DOHH2 (cell line): ENCODE measurements around the gene BICDL1.

ENCODE experiments used
- H3F3A ChIP-seq: fragments of 200-600 bp; sonication (generic), shearing (Covaris generic); 2 replicates; pipeline ENCODE4 v1.6.0; 2016; ENCODE audit warnings: antibody characterized with exemption, mild to moderate bottlenecking; ENCODE audit not compliant: control insufficient read depth, insufficient read depth
- H3K27ac ChIP-seq: fragments of 200-600 bp; sonication (generic); 2 replicates; pipeline ENCODE4 v1.5.1; 2014; ENCODE audit warnings: low read depth, mild to moderate bottlenecking, low read length, moderate library complexity
- H3K27me3 ChIP-seq: fragments of 200-600 bp; sonication (generic); 2 replicates; pipeline ENCODE4 v1.6.1; 2014; ENCODE audit warnings: mild to moderate bottlenecking, low read length, mixed read lengths; ENCODE audit not compliant: control insufficient read depth
- H3K36me3 ChIP-seq: fragments of 200-600 bp; sonication (generic); 2 replicates; pipeline ENCODE4 v1.6.1; 2014; ENCODE audit warnings: mild to moderate bottlenecking, low read length, moderate library complexity, mixed read lengths; ENCODE audit not compliant: control insufficient read depth
- H3K4me1 ChIP-seq: fragments of 200-600 bp; sonication (generic); 2 replicates; pipeline ENCODE4 v1.6.1; 2014; ENCODE audit warnings: mild to moderate bottlenecking, low read length, mixed read lengths; ENCODE audit not compliant: control insufficient read depth
- H3K4me2 ChIP-seq: fragments of 200-600 bp; sonication (generic); 2 replicates; pipeline ENCODE4 v1.6.0; 2014; ENCODE audit warnings: mild to moderate bottlenecking, low read length, moderate library complexity
- H3K4me3 ChIP-seq: fragments of 200-600 bp; sonication (generic); 2 replicates; pipeline ENCODE4 v1.5.1; 2014; ENCODE audit warnings: mild to moderate bottlenecking, low read length, mixed read lengths
- H3K79me2 ChIP-seq: fragments of 200-600 bp; sonication (generic); 2 replicates; pipeline ENCODE4 v1.6.1; 2014; ENCODE audit warnings: mild to moderate bottlenecking, low read length, mixed read lengths; ENCODE audit not compliant: control insufficient read depth
- H3K9me2 ChIP-seq: fragments of 200-600 bp; sonication (generic); replicated peaks from 2 replicates; pipeline ENCODE4 v1.6.1; 2014; ENCODE audit warnings: mild to moderate bottlenecking, low read length, mixed read lengths; ENCODE audit not compliant: control insufficient read depth
- H3K9me3 ChIP-seq: fragments of 200-600 bp; sonication (generic); 2 replicates; pipeline ENCODE4 v1.6.1; 2014; ENCODE audit warnings: antibody characterized with exemption, low read length, mixed read lengths; ENCODE audit not compliant: control insufficient read depth, insufficient read depth
- H4K20me1 ChIP-seq: fragments of 200-600 bp; sonication (generic); 2 replicates; pipeline ENCODE4 v1.6.0; 2014; ENCODE audit warnings: low read depth, mild to moderate bottlenecking, antibody characterized with exemption, low read length, moderate library complexity; ENCODE audit not compliant: control insufficient read depth, insufficient read depth
- CTCF ChIP-seq: fragments of 200-600 bp; sonication (generic); IDR thresholded peaks from one replicate; pipeline ENCODE4 v1.5.1; 2014; ENCODE audit warnings: antibody characterized with exemption, mild to moderate bottlenecking, low read depth, low read length; ENCODE audit not compliant: poor library complexity, severe bottlenecking
- EZH2phosphoT487 ChIP-seq: fragments of 200-600 bp; sonication (generic); IDR thresholded peaks from 2 replicates; pipeline ENCODE4 v1.6.1; 2017; ENCODE audit warnings: borderline replicate concordance, mild to moderate bottlenecking, antibody characterized with exemption, low read length, moderate library complexity, mixed read lengths

The BICDL1 gene

DNA sequence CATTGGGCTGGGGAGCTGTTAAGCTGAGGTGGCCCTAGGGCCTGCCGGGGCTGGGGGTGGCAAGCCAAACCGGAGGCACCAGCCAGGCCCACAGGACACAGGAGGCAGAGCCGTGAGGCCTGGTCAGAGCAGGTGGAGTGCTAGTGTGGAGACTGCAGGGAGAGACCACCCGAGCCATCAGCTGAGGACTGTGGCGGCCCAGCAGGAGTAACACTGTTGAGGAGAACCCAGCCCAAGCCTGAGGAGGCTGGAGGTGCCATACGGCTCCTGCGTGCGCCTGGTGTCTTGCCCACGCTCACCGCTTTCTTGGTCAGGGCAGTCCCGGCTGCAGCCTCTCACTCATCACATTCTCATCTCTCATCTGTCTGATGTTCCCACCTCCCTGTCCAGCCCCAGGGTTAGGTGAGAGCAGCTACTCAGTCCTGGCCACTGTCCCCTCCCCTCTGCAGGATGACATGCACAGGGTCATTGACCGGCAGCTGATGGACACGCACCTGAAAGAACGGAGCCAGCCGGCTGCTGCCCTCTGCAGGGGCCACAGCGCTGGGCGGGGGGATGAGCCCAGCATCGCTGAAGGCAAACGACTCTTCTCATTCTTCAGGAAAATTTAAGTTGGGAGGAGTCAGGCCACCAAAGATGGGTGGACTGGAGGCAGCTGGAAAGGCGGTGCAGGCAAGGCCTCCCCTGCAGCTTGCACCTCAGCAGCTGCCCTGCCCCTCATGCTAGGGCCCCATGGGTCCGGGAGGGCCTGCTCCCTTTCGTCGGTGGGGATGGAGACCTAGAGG, 103.7 kb downstream of the BICDL1 start:
- Histone ChIP-seq H3K9me3 (no peaks in the 10 kb centered on the region), H3K4me1 (peaks cover 8% of the 10 kb centered on the region), H3K27me3 (no peaks in the 10 kb centered on the region), H3K4me2 (no peak overlapping the region), H3K36me3 (peaks cover 38% of the 10 kb centered on the region), H3F3A (peaks cover 4% of the 10 kb centered on the region), H3K9me2 (no peaks in the 10 kb centered on the region), H3K27ac (no peak overlapping the region), H3K79me2 (no peaks in the 10 kb centered on the region), H3K4me3 (no peak overlapping the region), H4K20me1 (no peaks in the 10 kb centered on the region)
- TF ChIP-seq EZH2phosphoT487 (no peak), CTCF (no peak)

DNA sequence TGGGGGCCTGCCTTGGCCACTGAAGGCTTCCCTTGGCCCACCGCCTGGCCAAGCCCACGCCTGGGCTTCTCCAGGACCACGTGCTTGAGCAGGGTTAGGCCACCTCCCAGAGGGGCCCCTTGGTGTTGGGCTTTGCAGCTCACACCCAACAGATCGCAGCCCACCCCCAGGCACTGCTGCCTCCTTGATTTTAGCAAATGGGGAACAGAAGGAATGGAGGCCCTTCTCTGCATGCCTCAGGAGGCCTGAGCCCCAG, 104.2 kb downstream of the BICDL1 start:
- H3K79me2 ChIP-seq, result no peaks in the 10 kb centered on the region
- no peak for TF ChIP-seq CTCF
- TF ChIP-seq EZH2phosphoT487, result no peak
- no peaks in the 10 kb centered on the region for H3K9me3 ChIP-seq
- no peak overlapping the region for H3K4me2 ChIP-seq
- no peak overlapping the region for H3K4me3 ChIP-seq
- H3K27me3 ChIP-seq, result no peaks in the 10 kb centered on the region
- H3K4me1 ChIP-seq, result peaks cover 3% of the 10 kb centered on the region
- peaks cover 41% of the 10 kb centered on the region for H3K36me3 ChIP-seq
- no peaks in the 10 kb centered on the region for H4K20me1 ChIP-seq
- no peak overlapping the region for H3K27ac ChIP-seq
- no peaks in the 10 kb centered on the region for H3K9me2 ChIP-seq
- no peaks in the 10 kb centered on the region for H3F3A ChIP-seq

DNA sequence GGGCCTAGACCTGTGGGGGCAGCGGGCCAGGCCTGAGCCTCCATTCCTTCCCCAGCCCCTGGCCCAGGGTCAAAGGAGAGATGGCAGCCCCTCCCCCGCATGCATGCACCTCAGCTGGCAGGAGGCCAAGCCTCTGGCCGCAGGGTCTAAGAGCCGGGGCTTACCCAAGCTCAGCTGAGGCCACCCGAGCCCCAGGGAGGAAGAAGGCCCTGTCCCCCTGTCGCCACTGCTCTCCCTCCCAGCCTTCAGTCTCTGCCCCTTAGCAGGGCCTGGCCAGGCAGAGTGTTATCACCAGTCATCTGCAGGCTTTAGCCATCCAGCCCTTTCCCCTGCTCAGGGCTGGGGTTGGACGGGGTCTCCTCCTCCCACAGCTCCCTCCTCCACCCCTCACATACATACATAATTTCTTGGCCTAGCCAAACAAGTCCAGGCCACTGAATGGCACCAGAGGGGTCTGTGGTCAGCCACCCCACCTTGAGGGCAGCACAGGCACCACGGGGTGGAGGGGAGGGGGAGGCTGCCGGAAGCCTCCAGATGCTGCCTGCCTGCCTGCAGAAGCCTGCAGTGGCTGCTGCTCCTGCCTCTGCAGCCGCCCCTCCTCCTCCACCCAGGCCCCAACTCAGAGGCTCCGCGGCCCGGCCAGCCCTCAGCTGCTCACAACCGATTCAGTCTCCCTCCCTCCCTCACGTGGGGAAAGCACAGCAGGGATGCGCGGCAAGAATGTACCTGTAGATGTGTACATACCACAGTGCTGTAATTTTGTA, 104.7 kb downstream of the BICDL1 start:
- no peak overlapping the region for H3K27ac ChIP-seq
- TF ChIP-seq EZH2phosphoT487, result no peak
- no peak for TF ChIP-seq CTCF
- H4K20me1 ChIP-seq, result no peaks in the 10 kb centered on the region
- H3K27me3 ChIP-seq, result no peaks in the 10 kb centered on the region
- no peaks in the 10 kb centered on the region for H3K9me3 ChIP-seq
- H3F3A ChIP-seq, result no peaks in the 10 kb centered on the region
- H3K36me3 ChIP-seq, result peaks cover 46% of the 10 kb centered on the region
- no peak overlapping the region for H3K4me2 ChIP-seq
- H3K4me3 ChIP-seq, result no peak overlapping the region
- H3K79me2 ChIP-seq, result no peaks in the 10 kb centered on the region
- no peaks in the 10 kb centered on the region for H3K9me2 ChIP-seq
- H3K4me1 ChIP-seq, result peaks cover 2% of the 10 kb centered on the region; the same call in 1 of the 2 replicates
